HepG2 (cell line): ENCODE results near the gene YIF1A. TPM values are rescaled to one million over a fixed set of nuclear protein-coding genes. Genes with fewer than 3 reads are reported as not detected.

Experiments
- CBX1 ChIP-seq: IDR thresholded peaks from one replicate; pipeline ENCODE4 v1.6.1; 2016; ENCODE audit warnings: antibody characterized with exemption, low read depth
- EEA1 ChIP-seq: sonication (generic); formaldehyde crosslinking; IDR thresholded peaks from 2 replicates; pipeline ENCODE4 v1.5.1; 2020; ENCODE audit warnings: mild to moderate bottlenecking, missing genetic modification reagents, borderline replicate concordance
- KDM5B ChIP-seq: sonication (generic); formaldehyde crosslinking; IDR thresholded peaks from 2 replicates; pipeline ENCODE4 v1.4.0; 2020; ENCODE audit warnings: missing genetic modification reagents, mild to moderate bottlenecking, borderline replicate concordance
- MAZ ChIP-seq, 2 experiments: sonication (generic) in 1 of 2; formaldehyde crosslinking in 1 of 2; IDR thresholded peaks; 2 replicates each; pipeline versions ENCODE4 v1.5.0 to v1.6.1; 2012 to 2020; ENCODE audit warnings: low read depth in 2 of 2, mild to moderate bottlenecking in 2 of 2, borderline replicate concordance in 1 of 2, improper control_type of control experiment in 1 of 2, low read length in 1 of 2, missing genetic modification reagents in 1 of 2, moderate library complexity in 1 of 2
- MED1 ChIP-seq: sonication (generic); formaldehyde crosslinking; IDR thresholded peaks from 2 replicates; pipeline ENCODE4 v1.4.0; 2020; ENCODE audit warnings: missing genetic modification reagents
- SIN3B ChIP-seq: fragments of 150-350 bp; IDR thresholded peaks from 2 replicates; pipeline ENCODE4 v1.6.1; 2014; ENCODE audit warnings: low read length
- SP1 ChIP-seq, 2 experiments: fragments of 450-650 bp in 1 of 2; sonication (generic) in 1 of 2; formaldehyde crosslinking in 1 of 2; IDR thresholded peaks; 2 replicates each; pipeline versions ENCODE4 v1.4.0 to v1.6.1; 2016 to 2020; ENCODE audit warnings: missing genetic modification reagents in 1 of 2
- ZFP41 ChIP-seq: sonication (generic); formaldehyde crosslinking; IDR thresholded peaks from 2 replicates; pipeline ENCODE4 v1.4.0; 2020; ENCODE audit warnings: mild to moderate bottlenecking, missing genetic modification reagents, borderline replicate concordance
- ZNF292 ChIP-seq: sonication (generic); formaldehyde crosslinking; IDR thresholded peaks from 2 replicates; pipeline ENCODE4 v1.8.1; 2022; ENCODE audit warnings: mild to moderate bottlenecking, low read depth, missing genetic modification reagents, borderline replicate concordance
- ZNF720 ChIP-seq: sonication (generic); formaldehyde crosslinking; IDR thresholded peaks from 2 replicates; pipeline ENCODE4 v1.4.0; 2020; ENCODE audit warnings: missing genetic modification reagents
- ZZZ3 ChIP-seq: sonication (generic); formaldehyde crosslinking; IDR thresholded peaks from 2 replicates; pipeline ENCODE4 v1.4.0; 2020; ENCODE audit warnings: missing genetic modification reagents, mild to moderate bottlenecking, borderline replicate concordance
- polyA plus RNA-seq, 8 experiments: library from polyadenylated mRNA; depleted of rRNA in 3 of 8; stranded (reverse) in 7 of 8; unstranded in 1 of 8; fragments of >200 nt; fragmentation: Illumina TruSeq in 4 of 8; extraction: Trizol in 4 of 8; gene quantifications; 2 replicates each; pipeline versions ENCODE4 v1.2.1 to v1.2.3, GENCODE V29; 2011 to 2016; ENCODE audit warnings: low read depth in 4 of 8, missing spikeins in 1 of 8, mixed read lengths in 1 of 8; ENCODE audit not compliant: insufficient read depth in 1 of 8
- total RNA-seq, 5 experiments: library from RNA; depleted of rRNA; stranded (reverse); fragments of >200 nt; fragmentation: Illumina TruSeq; extraction: Trizol; gene quantifications; 2 replicates each; pipeline ENCODE4 v1.2.3, GENCODE V29; 2016; ENCODE audit warnings: low read depth in 1 of 5
- TF ChIP-seq, protein P1 (sequence below): sonication (generic); formaldehyde crosslinking; conservative IDR thresholded peaks from 2 replicates; pipeline ENCODE4 v1.8.0; 2022; ENCODE audit warnings: missing genetic modification reagents
- TF ChIP-seq, protein P2 (sequence below): sonication (generic); formaldehyde crosslinking; conservative IDR thresholded peaks from 2 replicates; pipeline ENCODE4 v1.4.0; 2020; ENCODE audit warnings: mild to moderate bottlenecking, missing genetic modification reagents, moderate library complexity
- TF ChIP-seq, protein P3 (sequence below): sonication (generic); formaldehyde crosslinking; IDR thresholded peaks from 2 replicates; pipeline ENCODE4 v1.5.1; 2020; ENCODE audit warnings: missing genetic modification reagents, mild to moderate bottlenecking, borderline replicate concordance
- TF ChIP-seq, protein P4 (sequence below): sonication (generic); formaldehyde crosslinking; IDR thresholded peaks from 2 replicates; pipeline ENCODE4 v1.5.0; 2020; ENCODE audit warnings: missing genetic modification reagents

The YIF1A gene
- total and polyA plus RNA-seq, 2 of the 13 experiments (the other 11 are each of a cell fraction or from before 2014, with no cell fraction given): 133 to 145 TPM

DNA sequence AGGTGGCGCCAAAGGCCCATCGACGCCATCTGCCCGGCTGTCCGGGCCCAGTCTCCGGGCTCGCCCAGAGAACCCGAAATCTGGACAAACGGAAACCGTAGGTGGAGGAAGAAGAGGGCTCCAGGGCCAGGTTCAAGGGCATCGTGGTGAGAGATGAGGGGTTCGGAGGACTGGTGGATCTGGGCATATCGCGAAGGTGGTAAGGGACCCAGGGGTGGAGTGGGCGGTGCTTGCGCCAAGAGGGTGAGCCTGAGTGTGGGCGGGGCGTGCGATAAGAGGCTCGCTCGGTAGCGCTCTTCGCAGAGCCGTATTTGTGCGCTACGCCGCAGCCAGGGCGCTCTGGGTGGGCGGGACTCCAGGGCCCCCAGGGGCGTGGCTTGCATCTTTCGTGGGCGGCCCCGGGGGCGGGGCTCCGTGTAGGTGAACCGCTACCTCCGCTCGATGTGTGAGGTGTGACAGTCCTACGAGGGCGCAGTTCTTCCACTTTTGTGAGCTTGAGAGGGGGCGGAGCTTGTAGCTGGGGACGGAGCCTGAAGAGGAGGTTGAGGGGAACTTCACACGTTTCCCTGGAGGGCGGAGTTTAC is 23.1 kb upstream of the YIF1A start (continued):
- TF ChIP-seq, protein P1, sequence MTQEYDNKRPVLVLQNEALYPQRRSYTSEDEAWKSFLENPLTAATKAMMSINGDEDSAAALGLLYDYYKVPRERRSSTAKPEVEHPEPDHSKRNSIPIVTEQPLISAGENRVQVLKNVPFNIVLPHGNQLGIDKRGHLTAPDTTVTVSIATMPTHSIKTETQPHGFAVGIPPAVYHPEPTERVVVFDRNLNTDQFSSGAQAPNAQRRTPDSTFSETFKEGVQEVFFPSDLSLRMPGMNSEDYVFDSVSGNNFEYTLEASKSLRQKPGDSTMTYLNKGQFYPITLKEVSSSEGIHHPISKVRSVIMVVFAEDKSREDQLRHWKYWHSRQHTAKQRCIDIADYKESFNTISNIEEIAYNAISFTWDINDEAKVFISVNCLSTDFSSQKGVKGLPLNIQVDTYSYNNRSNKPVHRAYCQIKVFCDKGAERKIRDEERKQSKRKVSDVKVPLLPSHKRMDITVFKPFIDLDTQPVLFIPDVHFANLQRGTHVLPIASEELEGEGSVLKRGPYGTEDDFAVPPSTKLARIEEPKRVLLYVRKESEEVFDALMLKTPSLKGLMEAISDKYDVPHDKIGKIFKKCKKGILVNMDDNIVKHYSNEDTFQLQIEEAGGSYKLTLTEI (CRISPR knock-in tag): no peak
- TF ChIP-seq ZNF720 (CRISPR knock-in tag) (no peak), ZFP41 (CRISPR knock-in tag) (0 out of 2 replicates have a peak, but pooled peaks have one; percentile 75), KDM5B (CRISPR knock-in tag) (peak; percentile 69; the same call in 1 of the 2 replicates), MAZ (IDR thresholded peaks at IDR 0.05; ENCODE audit: borderline replicate concordance, low read depth, low read length) (peak; percentile 29; the same call in 1 of the 2 replicates), MAZ (CRISPR knock-in tag; IDR thresholded peaks at IDR 0.05; ENCODE audit: low read depth) (no peak; the same call in none of the 2 replicates), EEA1 (0 out of 2 replicates have a peak, but pooled peaks have one; percentile 47), ZZZ3 (CRISPR knock-in tag) (no peak), CBX1 (no peak), SIN3B (peak; percentile 71), ZNF292 (CRISPR knock-in tag) (no peak), MED1 (peak; percentile 30; the same call in 1 of the 2 replicates), SP1 (IDR thresholded peaks at IDR 0.05) (no peak), SP1 (CRISPR knock-in tag; IDR thresholded peaks at IDR 0.05) (peak; percentile 84)
- TF ChIP-seq, protein P2, sequence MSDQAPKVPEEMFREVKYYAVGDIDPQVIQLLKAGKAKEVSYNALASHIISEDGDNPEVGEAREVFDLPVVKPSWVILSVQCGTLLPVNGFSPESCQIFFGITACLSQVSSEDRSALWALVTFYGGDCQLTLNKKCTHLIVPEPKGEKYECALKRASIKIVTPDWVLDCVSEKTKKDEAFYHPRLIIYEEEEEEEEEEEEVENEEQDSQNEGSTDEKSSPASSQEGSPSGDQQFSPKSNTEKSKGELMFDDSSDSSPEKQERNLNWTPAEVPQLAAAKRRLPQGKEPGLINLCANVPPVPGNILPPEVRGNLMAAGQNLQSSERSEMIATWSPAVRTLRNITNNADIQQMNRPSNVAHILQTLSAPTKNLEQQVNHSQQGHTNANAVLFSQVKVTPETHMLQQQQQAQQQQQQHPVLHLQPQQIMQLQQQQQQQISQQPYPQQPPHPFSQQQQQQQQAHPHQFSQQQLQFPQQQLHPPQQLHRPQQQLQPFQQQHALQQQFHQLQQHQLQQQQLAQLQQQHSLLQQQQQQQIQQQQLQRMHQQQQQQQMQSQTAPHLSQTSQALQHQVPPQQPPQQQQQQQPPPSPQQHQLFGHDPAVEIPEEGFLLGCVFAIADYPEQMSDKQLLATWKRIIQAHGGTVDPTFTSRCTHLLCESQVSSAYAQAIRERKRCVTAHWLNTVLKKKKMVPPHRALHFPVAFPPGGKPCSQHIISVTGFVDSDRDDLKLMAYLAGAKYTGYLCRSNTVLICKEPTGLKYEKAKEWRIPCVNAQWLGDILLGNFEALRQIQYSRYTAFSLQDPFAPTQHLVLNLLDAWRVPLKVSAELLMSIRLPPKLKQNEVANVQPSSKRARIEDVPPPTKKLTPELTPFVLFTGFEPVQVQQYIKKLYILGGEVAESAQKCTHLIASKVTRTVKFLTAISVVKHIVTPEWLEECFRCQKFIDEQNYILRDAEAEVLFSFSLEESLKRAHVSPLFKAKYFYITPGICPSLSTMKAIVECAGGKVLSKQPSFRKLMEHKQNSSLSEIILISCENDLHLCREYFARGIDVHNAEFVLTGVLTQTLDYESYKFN (CRISPR knock-in tag): peak; percentile 53; the same call in 1 of the 2 replicates
- TF ChIP-seq, protein P3, sequence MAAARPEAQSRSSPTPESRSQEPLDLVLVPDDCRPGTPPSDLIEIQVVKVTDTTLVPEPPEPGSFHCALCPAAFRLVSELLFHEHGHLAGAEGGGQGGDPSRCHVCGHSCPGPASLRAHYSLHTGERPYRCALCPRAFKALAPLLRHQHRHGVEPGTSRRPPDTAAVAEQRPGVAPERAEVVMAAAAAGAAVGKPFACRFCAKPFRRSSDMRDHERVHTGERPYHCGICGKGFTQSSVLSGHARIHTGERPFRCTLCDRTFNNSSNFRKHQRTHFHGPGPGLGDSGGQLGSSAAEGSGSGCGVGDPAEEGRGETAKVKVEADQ (CRISPR knock-in tag): no peak
- TF ChIP-seq, protein P4, sequence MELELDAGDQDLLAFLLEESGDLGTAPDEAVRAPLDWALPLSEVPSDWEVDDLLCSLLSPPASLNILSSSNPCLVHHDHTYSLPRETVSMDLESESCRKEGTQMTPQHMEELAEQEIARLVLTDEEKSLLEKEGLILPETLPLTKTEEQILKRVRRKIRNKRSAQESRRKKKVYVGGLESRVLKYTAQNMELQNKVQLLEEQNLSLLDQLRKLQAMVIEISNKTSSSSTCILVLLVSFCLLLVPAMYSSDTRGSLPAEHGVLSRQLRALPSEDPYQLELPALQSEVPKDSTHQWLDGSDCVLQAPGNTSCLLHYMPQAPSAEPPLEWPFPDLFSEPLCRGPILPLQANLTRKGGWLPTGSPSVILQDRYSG: no peak; the same call in 1 of the 2 replicates
